ENCODE results near the gene RIT2. TPM values are rescaled to one million over a fixed set of nuclear protein-coding genes. Genes with fewer than 3 reads are reported as not detected.

Gene RIT2
- total and polyA plus RNA-seq, 10 donors: not detected

DNA sequence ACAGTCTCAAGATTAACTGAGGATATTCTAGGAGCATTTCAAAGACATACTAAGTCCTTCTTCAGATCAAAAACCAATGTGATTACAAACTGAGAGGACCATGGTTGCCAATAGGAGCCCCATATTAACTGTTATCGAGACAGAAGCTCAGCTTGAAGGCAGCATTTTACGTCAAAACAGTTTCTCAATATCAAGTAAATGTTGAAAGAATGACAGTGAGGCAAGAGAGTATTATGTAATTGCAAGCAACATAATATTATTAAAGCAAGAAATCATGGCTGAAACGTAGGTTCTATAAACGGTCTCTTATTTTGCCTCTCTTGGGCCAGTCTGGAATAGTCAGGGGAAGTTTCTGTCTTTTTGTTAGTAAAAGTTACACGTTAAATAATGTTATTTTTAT lies 22.9 kb downstream of the RIT2 start:
- Histone ChIP-seq H3K9me3 (peaks cover 0 to 19% (median 6%) of the 10 kb centered on the region in 8 donors), H3K27ac (no peak overlapping the region), H3K4me3 (no peak overlapping the region), H3K27me3 (replicated peaks in 1 of 7) (no peaks in the 10 kb centered on the region), H3K4me1 (no peaks in the 10 kb centered on the region), H3K36me3 (no peaks in the 10 kb centered on the region)
- WGBS, 5 donors: 58 to 80% (median 77%) methylated on average over 5 of the region's 5 CpGs
- DNase-seq: no peak
- intact Hi-C loops (cut with DNase I; ENCODE audit: low total_unique reads): no loop called here
- no peak for TF ChIP-seq POLR2AphosphoS5 (IDR thresholded peaks at IDR 0.05)
- TF ChIP-seq, protein P1, sequence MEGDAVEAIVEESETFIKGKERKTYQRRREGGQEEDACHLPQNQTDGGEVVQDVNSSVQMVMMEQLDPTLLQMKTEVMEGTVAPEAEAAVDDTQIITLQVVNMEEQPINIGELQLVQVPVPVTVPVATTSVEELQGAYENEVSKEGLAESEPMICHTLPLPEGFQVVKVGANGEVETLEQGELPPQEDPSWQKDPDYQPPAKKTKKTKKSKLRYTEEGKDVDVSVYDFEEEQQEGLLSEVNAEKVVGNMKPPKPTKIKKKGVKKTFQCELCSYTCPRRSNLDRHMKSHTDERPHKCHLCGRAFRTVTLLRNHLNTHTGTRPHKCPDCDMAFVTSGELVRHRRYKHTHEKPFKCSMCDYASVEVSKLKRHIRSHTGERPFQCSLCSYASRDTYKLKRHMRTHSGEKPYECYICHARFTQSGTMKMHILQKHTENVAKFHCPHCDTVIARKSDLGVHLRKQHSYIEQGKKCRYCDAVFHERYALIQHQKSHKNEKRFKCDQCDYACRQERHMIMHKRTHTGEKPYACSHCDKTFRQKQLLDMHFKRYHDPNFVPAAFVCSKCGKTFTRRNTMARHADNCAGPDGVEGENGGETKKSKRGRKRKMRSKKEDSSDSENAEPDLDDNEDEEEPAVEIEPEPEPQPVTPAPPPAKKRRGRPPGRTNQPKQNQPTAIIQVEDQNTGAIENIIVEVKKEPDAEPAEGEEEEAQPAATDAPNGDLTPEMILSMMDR (IDR thresholded peaks at IDR 0.05 in 8 of 11, conservative IDR thresholded peaks at IDR 0.05 in 3 of 11): no peak
- no peak for TF ChIP-seq POLR2A (IDR thresholded peaks at IDR 0.05)

DNA sequence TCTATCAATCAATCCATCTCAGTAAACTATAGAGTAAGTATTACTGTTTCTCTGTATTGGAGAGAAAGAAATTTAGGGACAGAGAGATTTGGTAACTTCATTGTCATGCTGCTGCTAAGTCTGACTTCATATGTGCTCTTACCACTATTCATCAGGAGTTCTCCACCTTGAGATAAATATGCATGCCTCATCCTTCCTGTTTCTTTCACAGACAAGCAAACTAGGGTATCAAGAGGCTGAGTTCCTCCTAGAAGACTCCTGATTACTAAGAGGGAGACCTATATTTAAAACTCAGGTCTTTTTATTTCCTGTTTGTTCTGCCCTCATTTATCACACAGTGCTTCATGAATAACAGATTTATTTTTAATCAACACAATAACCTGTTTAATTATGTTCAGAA lies 34.1 kb downstream of the RIT2 start:
- H3K27ac ChIP-seq: no peak overlapping the region
- no peaks in the 10 kb centered on the region for H3K27me3 ChIP-seq (replicated peaks in 1 of 7)
- peaks cover 0 to 11% (median 0%) of the 10 kb centered on the region in 8 donors for H3K9me3 ChIP-seq
- TF ChIP-seq POLR2AphosphoS5 (IDR thresholded peaks at IDR 0.05) (no peak), POLR2A (IDR thresholded peaks at IDR 0.05) (no peak)
- TF ChIP-seq, protein P1 (IDR thresholded peaks at IDR 0.05 in 8 of 11, conservative IDR thresholded peaks at IDR 0.05 in 3 of 11): no peak
- H3K4me3 ChIP-seq: no peak overlapping the region
- H3K36me3 ChIP-seq: no peaks in the 10 kb centered on the region
- intact Hi-C loops (cut with DNase I; ENCODE audit: low total_unique reads): no loop called here
- DNase-seq: no peak
- no peaks in the 10 kb centered on the region for H3K4me1 ChIP-seq

DNA sequence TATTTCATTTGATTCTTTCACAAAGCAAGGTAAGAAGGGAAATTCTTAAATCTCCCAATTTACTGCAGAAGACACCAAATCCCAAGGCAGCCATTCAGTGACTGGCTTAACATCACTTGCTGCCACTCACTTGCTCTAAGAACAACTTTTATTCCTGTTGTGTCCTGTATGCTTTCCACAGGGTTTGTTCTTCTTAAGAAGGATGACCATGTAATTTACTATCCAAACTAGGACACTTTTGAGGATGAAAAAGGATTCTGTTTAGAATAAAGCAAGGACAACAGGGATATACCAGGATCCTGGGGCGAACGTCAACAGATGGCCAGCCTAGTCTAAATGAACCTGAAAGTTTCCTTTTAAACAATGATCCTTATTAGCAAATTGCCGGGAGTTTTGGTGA lies 34.8 kb downstream of the RIT2 start:
- intact Hi-C loops (cut with DNase I; ENCODE audit: low total_unique reads): no loop called here
- no peaks in the 10 kb centered on the region for H3K27me3 ChIP-seq (replicated peaks in 1 of 7)
- 81 to 88% (median 86%) methylated on average over 3 of the region's 3 CpGs for WGBS, 5 donors
- no peak overlapping the region for H3K4me3 ChIP-seq
- H3K27ac ChIP-seq: no peak overlapping the region
- DNase-seq: no peak
- peaks cover 0 to 11% (median 0%) of the 10 kb centered on the region in 8 donors for H3K9me3 ChIP-seq
- no peaks in the 10 kb centered on the region for H3K4me1 ChIP-seq
- TF ChIP-seq POLR2AphosphoS5 (IDR thresholded peaks at IDR 0.05): no peak
- no peak for TF ChIP-seq POLR2A (IDR thresholded peaks at IDR 0.05)
- no peaks in the 10 kb centered on the region for H3K36me3 ChIP-seq

DNA sequence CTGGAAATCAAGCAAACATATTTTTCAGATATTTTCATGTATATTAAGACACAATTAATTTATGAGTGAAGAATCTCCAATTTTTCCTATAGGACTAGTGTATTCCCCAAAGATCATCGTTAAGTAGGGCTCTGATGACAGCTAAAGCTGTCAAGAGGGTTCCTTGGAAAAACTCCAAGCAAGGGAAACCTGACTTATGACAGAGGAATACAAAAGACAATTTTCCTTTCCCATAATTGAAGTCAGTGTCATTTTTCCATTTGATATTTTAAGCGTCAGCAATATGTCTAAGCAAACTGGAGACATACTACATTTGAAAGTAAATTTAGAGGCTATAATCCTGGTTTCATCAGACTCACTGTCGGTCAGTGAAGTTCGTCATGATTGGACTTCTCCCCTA lies 36.1 kb downstream of the RIT2 start:
- Histone ChIP-seq H3K4me3 (no peak overlapping the region), H3K4me1 (no peaks in the 10 kb centered on the region), H3K27ac (no peak overlapping the region), H3K9me3 (peaks cover 0 to 9% (median 0%) of the 10 kb centered on the region in 8 donors), H3K36me3 (no peaks in the 10 kb centered on the region), H3K27me3 (replicated peaks in 1 of 7) (no peaks in the 10 kb centered on the region)
- intact Hi-C loops (cut with DNase I; ENCODE audit: low total_unique reads): no loop called here
- 70 to 83% (median 76%) methylated on average over 4 of the region's 4 CpGs for WGBS, 5 donors
- DNase-seq: no peak
- TF ChIP-seq, protein P1 (IDR thresholded peaks at IDR 0.05 in 8 of 11, conservative IDR thresholded peaks at IDR 0.05 in 3 of 11): no peak
- TF ChIP-seq POLR2AphosphoS5 (IDR thresholded peaks at IDR 0.05) (no peak), POLR2A (IDR thresholded peaks at IDR 0.05) (no peak)

Data from spleen (tissue), 11 donors.